Measurements from ENCODE around the gene BMPR1A.

DNA sequence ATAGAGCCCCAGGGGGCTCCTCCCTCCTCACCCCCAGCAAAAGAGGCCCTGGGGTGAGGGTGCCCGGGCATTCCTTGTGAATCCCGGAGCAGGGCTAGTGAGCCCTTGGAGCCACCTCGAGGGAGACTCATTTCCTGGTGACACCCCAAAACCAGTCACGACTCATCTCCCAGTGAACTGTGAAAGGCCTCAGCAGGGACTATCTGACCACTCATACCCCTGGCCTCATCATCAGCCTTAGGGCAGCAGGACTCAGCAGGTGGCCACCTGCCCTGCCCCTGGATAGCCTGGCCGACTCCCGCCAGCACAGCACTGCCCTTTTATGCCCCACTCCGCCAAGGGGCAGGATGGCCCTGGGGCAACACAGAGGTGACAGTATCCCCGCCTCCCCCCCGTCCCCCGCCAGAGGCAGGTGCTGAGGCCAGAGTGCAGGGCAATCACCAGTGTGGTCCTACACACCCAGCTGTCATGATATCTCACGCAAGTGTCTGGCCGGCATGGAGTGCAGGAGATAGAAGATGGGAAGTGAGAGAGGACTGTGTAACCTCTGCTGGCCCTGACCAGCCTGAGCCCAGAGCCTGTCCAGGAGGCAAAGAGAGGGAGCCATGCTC is 205.2 kb downstream of the BMPR1A start:
- no peak for TF ChIP-seq CTCF (conservative IDR thresholded peaks at IDR 0.05; ENCODE audit: low read depth in 2 of 2)
- TF ChIP-seq POLR2AphosphoS5 (IDR thresholded peaks at IDR 0.05; ENCODE audit: low read depth), result no peak
- TF ChIP-seq ETS1 (IDR thresholded peaks at IDR 0.05), result no peak
- TF ChIP-seq CREB1 (CRISPR knock-in tag; IDR thresholded peaks at IDR 0.05; ENCODE audit: low read depth), result no peak
- no peak for TF ChIP-seq EZH2phosphoT487 (IDR thresholded peaks at IDR 0.05; ENCODE audit: unreplicated experiment)
- no peak for TF ChIP-seq ZNF114 (CRISPR knock-in tag; IDR thresholded peaks at IDR 0.05)
- no peak for TF ChIP-seq EZH2 (IDR thresholded peaks at IDR 0.05; ENCODE audit: low read depth, unreplicated experiment)
- no peak for TF ChIP-seq JUNB (IDR thresholded peaks at IDR 0.05; ENCODE audit: unreplicated experiment)
- TF ChIP-seq REST (IDR thresholded peaks at IDR 0.05; ENCODE audit: unreplicated experiment), result no peak
- TF ChIP-seq ZNF331 (CRISPR knock-in tag; IDR thresholded peaks at IDR 0.05; ENCODE audit: low read depth), result no peak
